Measurements from ENCODE around the gene GATAD2B. TPM values are rescaled to one million over a fixed set of nuclear protein-coding genes. Genes with fewer than 3 reads are reported as not detected.

Gene GATAD2B
- total RNA-seq, 4 donors from 2014 or later = 20.1 to 28.8 (median 21.5) TPM

DNA sequence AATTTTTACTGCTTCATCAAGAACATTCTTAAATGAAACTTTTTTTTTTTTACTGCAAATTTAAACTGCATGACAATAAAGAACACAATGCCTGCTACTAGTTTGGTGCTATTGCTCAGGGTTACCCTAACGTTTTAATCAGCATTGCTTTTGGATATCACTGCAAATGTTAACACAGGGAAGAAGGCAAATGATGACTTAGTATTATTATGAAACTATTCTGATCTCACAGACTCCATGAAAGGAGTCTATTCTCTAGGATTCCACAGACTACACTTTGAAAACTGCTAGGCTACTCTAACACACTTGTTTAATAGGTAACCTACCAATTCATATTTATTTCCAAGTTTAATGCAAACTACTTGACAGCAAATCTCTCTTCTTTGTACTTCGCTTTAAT lies 49.8 kb downstream of the GATAD2B start:
- WGBS, 2 donors = 68 to 77% methylated on average over 2 of the region's 2 CpGs
- Histone ChIP-seq H3K4me1 (peaks cover 26 to 35% of the 10 kb centered on the region in 2 donors), H3K4me3 (replicated peaks in 1 of 3) (no peak overlapping the region), H3K9me3 (no peaks in the 10 kb centered on the region), H3K27ac (no peak overlapping the region), H3K36me3 (no peaks in the 10 kb centered on the region), H3K27me3 (no peaks in the 10 kb centered on the region)
- no peak for TF ChIP-seq POLR2A (IDR thresholded peaks at IDR 0.05)
- TF ChIP-seq, protein P1, sequence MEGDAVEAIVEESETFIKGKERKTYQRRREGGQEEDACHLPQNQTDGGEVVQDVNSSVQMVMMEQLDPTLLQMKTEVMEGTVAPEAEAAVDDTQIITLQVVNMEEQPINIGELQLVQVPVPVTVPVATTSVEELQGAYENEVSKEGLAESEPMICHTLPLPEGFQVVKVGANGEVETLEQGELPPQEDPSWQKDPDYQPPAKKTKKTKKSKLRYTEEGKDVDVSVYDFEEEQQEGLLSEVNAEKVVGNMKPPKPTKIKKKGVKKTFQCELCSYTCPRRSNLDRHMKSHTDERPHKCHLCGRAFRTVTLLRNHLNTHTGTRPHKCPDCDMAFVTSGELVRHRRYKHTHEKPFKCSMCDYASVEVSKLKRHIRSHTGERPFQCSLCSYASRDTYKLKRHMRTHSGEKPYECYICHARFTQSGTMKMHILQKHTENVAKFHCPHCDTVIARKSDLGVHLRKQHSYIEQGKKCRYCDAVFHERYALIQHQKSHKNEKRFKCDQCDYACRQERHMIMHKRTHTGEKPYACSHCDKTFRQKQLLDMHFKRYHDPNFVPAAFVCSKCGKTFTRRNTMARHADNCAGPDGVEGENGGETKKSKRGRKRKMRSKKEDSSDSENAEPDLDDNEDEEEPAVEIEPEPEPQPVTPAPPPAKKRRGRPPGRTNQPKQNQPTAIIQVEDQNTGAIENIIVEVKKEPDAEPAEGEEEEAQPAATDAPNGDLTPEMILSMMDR (IDR thresholded peaks at IDR 0.05) = no peak
- intact Hi-C loops (cut with DNase I) = no loop called here
- no peak for DNase-seq

DNA sequence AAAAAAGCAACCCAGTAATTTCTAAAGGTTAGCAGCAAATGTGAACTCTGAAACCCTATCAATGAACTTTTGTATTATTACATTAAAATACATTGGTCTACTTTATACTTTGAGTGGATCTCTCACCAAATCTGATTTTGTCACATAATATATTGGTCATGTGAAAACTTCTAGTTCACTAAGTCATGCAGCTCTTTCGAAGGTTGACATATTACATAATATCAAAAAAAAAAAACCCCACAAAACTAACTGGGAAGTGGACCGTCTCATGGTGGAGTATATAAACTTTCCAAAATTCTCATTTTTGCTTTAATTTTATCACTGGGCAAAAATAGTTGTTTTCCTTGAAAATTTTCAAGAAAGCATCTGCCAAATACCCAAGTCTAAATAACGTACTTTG lies 50.4 kb downstream of the GATAD2B start:
- no peak overlapping the region for H3K27ac ChIP-seq
- peaks cover 26 to 35% of the 10 kb centered on the region in 2 donors for H3K4me1 ChIP-seq
- no peak for DNase-seq
- WGBS, 2 donors = 72 to 86% methylated on average over 3 of the region's 3 CpGs
- intact Hi-C loops (cut with DNase I) = no loop called here
- H3K27me3 ChIP-seq = no peaks in the 10 kb centered on the region
- no peaks in the 10 kb centered on the region for H3K36me3 ChIP-seq
- H3K9me3 ChIP-seq = no peaks in the 10 kb centered on the region
- TF ChIP-seq, protein P1 (IDR thresholded peaks at IDR 0.05) = no peak
- no peak for TF ChIP-seq POLR2A (IDR thresholded peaks at IDR 0.05)
- no peak overlapping the region for H3K4me3 ChIP-seq (replicated peaks in 1 of 3)

DNA sequence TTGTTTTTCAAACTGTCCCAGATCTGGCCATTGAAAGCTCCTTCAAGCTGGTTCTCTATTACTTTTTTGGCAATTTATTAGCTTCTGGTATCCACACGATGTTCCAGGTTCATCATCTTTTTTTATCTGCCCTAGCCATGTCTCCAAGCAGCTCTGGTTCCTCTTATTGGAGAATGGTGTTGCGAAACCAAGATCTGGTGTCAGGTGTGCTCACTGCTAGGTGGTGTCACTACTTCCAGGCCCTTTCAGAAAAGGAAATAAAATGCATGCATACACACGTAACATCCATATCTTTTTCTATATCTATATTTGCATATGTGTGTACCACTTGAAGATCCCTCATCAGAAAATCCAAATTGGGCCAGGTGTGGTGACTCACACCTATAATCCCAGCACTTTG lies 53.3 kb downstream of the GATAD2B start:
- Histone ChIP-seq H3K4me3 (replicated peaks in 1 of 3) (no peak overlapping the region), H3K27ac (no peak overlapping the region), H3K36me3 (no peaks in the 10 kb centered on the region), H3K9me3 (no peaks in the 10 kb centered on the region), H3K4me1 (peaks cover 15 to 23% of the 10 kb centered on the region in 2 donors), H3K27me3 (no peaks in the 10 kb centered on the region)
- 91 to 93% methylated on average over 3 of the region's 3 CpGs for WGBS, 2 donors
- intact Hi-C loops (cut with DNase I) = no loop called here
- no peak for TF ChIP-seq POLR2A (IDR thresholded peaks at IDR 0.05)
- TF ChIP-seq, protein P1 (IDR thresholded peaks at IDR 0.05) = no peak
- DNase-seq = no peak

DNA sequence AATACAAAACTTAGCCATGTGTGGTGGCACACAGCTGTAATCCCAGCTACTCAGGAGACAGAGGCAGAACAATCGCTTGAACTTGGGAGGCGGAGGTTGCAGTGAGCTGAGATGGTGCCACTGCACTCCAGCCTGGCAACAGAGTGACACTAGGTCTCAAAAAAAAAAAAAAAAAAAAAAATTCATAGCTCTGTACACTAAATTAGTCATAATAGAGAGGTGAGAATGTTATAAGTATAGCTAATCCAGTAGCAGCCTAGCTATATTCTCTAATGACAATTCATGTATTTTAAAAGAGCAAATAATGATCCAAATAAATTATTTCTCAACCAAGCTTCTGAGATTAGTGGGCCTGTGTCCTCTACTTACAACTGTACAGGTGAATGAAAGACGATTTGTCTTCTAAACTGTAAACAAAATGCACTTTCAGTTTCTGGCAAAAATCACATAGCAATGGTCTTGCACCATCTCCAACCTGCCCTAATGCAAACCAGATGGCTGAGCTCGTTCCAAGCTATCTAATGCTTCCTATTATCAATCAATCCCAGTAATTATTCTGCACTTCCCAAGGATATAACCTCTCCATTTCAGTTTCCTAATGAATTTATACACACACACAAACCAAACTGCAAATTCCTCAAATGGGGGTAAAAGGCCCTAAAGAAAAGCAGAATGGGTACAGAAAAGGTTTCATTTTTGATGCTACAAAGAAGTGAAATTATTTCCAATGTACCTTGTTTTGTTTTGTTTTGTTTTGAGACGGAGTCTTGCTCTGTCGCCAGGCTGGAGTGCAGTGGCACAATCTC lies 56.5 kb downstream of the GATAD2B start:
- WGBS, 2 donors = 70% methylated on average over 6 of the region's 6 CpGs
- Histone ChIP-seq H3K36me3 (no peaks in the 10 kb centered on the region), H3K9me3 (no peaks in the 10 kb centered on the region), H3K27me3 (no peaks in the 10 kb centered on the region), H3K27ac (no peak overlapping the region), H3K4me3 (replicated peaks in 1 of 3) (no peak overlapping the region), H3K4me1 (peaks cover 9 to 13% of the 10 kb centered on the region in 2 donors)
- TF ChIP-seq, protein P1 (IDR thresholded peaks at IDR 0.05) = no peak
- no peak for TF ChIP-seq POLR2A (IDR thresholded peaks at IDR 0.05)
- DNase-seq = no peak
- intact Hi-C loops (cut with DNase I) = no loop called here

DNA sequence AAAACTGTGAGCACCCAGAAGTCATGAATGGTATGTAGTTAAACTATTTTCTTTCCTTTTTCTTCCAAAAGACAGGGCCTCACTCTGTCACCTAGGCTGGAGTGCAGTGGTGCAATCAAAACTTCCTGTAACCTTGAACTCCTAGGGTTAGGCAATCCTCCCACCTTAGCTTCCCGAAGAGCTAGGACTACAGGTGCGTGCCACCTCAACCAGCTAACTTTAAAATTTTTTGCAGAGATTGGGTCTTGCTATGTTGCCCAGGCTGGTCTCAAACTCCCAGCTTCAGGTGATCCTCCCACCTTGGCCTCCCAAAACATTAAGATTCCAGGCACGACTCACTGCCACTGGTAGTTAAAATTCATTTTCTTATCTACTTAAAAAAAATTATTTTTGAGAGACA lies 62.5 kb downstream of the GATAD2B start:
- H3K4me1 ChIP-seq = peaks cover 0 to 13% of the 10 kb centered on the region in 2 donors
- H3K4me3 ChIP-seq (replicated peaks in 1 of 3) = no peak overlapping the region
- 95 to 96% methylated on average over 3 of the region's 3 CpGs for WGBS, 2 donors
- H3K27me3 ChIP-seq = no peaks in the 10 kb centered on the region
- no peak for DNase-seq
- no peaks in the 10 kb centered on the region for H3K36me3 ChIP-seq
- no peaks in the 10 kb centered on the region for H3K9me3 ChIP-seq
- intact Hi-C loops (cut with DNase I) = no loop called here
- no peak for TF ChIP-seq POLR2A (IDR thresholded peaks at IDR 0.05)
- TF ChIP-seq, protein P1 (IDR thresholded peaks at IDR 0.05) = no peak
- no peak overlapping the region for H3K27ac ChIP-seq

Data from thyroid gland (tissue), 4 donors.